Measurements from ENCODE around the gene C1QTNF1.

DNA sequence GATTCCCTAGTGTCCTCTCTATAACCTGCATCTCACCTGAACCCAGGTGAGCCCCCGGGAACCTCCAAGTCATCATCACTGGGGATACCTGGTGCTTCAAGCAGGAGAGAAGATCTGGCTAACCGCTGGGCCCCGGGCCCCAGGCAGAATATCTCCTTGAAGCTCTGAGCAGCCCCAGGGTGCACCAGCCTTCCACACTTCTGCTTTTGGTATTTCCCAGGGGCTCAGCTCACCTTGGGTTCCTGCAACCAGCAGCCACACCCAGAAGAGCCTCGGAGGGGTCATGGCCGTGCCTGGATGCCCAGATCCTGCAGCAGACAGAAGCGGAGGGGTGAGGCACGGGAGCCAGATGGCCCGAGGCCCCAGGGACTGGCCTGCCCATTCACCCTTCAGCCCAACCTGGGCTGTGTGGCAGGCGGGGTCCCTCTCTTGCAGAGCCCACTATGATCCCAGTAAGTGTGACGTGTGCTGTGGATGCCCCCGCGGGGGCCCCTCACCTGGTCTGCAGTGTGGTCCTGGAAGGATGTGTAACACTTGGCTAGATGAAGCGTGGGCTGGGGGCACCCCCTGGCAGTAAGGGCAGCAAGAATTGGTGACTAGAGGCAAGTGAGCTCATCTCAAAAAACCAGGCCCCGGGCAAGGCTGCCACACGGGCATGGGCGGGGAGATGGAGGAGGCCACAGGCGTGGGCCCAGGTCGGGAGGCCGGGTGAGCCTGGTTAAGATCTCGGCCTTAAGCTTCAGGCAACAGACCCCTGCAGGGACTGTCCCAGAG lies 46.9 kb upstream of the C1QTNF1 start:
- TF ChIP-seq, protein P1, sequence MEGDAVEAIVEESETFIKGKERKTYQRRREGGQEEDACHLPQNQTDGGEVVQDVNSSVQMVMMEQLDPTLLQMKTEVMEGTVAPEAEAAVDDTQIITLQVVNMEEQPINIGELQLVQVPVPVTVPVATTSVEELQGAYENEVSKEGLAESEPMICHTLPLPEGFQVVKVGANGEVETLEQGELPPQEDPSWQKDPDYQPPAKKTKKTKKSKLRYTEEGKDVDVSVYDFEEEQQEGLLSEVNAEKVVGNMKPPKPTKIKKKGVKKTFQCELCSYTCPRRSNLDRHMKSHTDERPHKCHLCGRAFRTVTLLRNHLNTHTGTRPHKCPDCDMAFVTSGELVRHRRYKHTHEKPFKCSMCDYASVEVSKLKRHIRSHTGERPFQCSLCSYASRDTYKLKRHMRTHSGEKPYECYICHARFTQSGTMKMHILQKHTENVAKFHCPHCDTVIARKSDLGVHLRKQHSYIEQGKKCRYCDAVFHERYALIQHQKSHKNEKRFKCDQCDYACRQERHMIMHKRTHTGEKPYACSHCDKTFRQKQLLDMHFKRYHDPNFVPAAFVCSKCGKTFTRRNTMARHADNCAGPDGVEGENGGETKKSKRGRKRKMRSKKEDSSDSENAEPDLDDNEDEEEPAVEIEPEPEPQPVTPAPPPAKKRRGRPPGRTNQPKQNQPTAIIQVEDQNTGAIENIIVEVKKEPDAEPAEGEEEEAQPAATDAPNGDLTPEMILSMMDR (conservative IDR thresholded peaks at IDR 0.05; ENCODE audit: low read depth, low read length), result no peak
- no peak for TF ChIP-seq EZH2 (IDR thresholded peaks at IDR 0.05; ENCODE audit: borderline replicate concordance, low read depth, low read length, poor library complexity, severe bottlenecking)
